ENCODE measurements around the gene CORO2A. TPM values are rescaled to one million over a fixed set of nuclear protein-coding genes. Genes with fewer than 3 reads are reported as not detected.
"Not testable (repeated sequence)": the region's sequence is repeated elsewhere in the genome, so short reads cannot be mapped to it uniquely, and the experiment has no call there.

Gene CORO2A
- total and polyA plus RNA-seq, 10 donors: 1.3 to 11.0 (median 6.1) TPM

GRCh38 chr9:98091735-98092612, 100.5 kb downstream of the CORO2A start:
- no peak for DNase-seq
- Histone ChIP-seq H3K4me3 (no peak overlapping the region), H3K36me3 (peaks cover 0 to 90% (median 23%) of the 10 kb centered on the region in 6 donors), H3K9me3 (no peaks in the 10 kb centered on the region), H3K27ac (peak overlapping the region in 3 of 8 donors; percentile 8 to 36 (median 30)), H3K27me3 (replicated peaks in 1 of 7) (no peaks in the 10 kb centered on the region), H3K4me1 (peaks cover 0 to 34% (median 4%) of the 10 kb centered on the region in 6 donors)
- intact Hi-C loops (cut with DNase I; ENCODE audit: low total_unique reads): no loop called here
- WGBS, 5 donors: 72 to 87% (median 79%) methylated on average over 17 of the region's 17 CpGs
- TF ChIP-seq POLR2AphosphoS5 (IDR thresholded peaks at IDR 0.05): peak in 1 of 3 donors; percentile 8
- no peak for TF ChIP-seq POLR2A (IDR thresholded peaks at IDR 0.05)
- TF ChIP-seq CTCF (IDR thresholded peaks at IDR 0.05 in 8 of 11, conservative IDR thresholded peaks at IDR 0.05 in 3 of 11): no peak

GRCh38 chr9:98090674-98091073, 101.8 kb downstream of the CORO2A start:
- H3K27ac ChIP-seq; H3K4me3 ChIP-seq; H3K27me3 ChIP-seq (replicated peaks in 1 of 7); DNase-seq; intact Hi-C loops (cut with DNase I; ENCODE audit: low total_unique reads); H3K9me3 ChIP-seq: not testable (repeated sequence)
- peaks cover 0 to 90% (median 26%) of the 10 kb centered on the region in 6 donors for H3K36me3 ChIP-seq
- H3K4me1 ChIP-seq: peaks cover 0 to 42% (median 8%) of the 10 kb centered on the region in 6 donors
- 83 to 98% (median 93%) methylated on average over 3 of the region's 3 CpGs for WGBS, 5 donors

GRCh38 chr9:98087420-98088354, 104.8 kb downstream of the CORO2A start:
- H3K4me3 ChIP-seq: peak overlapping the region in 6 of 8 donors; percentile 1 to 56 (median 30)
- 35 to 56% (median 51%) methylated on average over 25 to 92 of the region's 92 CpGs for WGBS, 5 donors
- DNase-seq: peak; percentile 86
- peak overlapping the region in 6 of 8 donors; percentile 9 to 54 (median 46) for H3K27ac ChIP-seq
- intact Hi-C loops (cut with DNase I; ENCODE audit: low total_unique reads): no loop called here
- H3K9me3 ChIP-seq: no peaks in the 10 kb centered on the region
- H3K4me1 ChIP-seq: peaks cover 0 to 55% (median 11%) of the 10 kb centered on the region in 6 donors
- H3K36me3 ChIP-seq: peaks cover 0 to 90% (median 29%) of the 10 kb centered on the region in 6 donors
- H3K27me3 ChIP-seq (replicated peaks in 1 of 7): no peaks in the 10 kb centered on the region
- TF ChIP-seq POLR2AphosphoS5 (IDR thresholded peaks at IDR 0.05) (peak; percentile 32 to 76 (median 61)), POLR2A (IDR thresholded peaks at IDR 0.05) (no peak), CTCF (IDR thresholded peaks at IDR 0.05 in 8 of 11, conservative IDR thresholded peaks at IDR 0.05 in 3 of 11) (peak in 2 of 11 experiments; percentile 7 to 26)

- no peak for TF ChIP-seq POLR2A (IDR thresholded peaks at IDR 0.05)
- TF ChIP-seq CTCF (IDR thresholded peaks at IDR 0.05 in 8 of 11, conservative IDR thresholded peaks at IDR 0.05 in 3 of 11): no peak
- TF ChIP-seq POLR2AphosphoS5 (IDR thresholded peaks at IDR 0.05): no peak
- Histone ChIP-seq H3K27me3 (replicated peaks in 1 of 7) (no peaks in the 10 kb centered on the region), H3K4me1 (peaks cover 0 to 58% (median 15%) of the 10 kb centered on the region in 6 donors), H3K36me3 (peaks cover 0 to 91% (median 40%) of the 10 kb centered on the region in 6 donors), H3K4me3 (no peak overlapping the region), H3K9me3 (no peaks in the 10 kb centered on the region), H3K27ac (peak overlapping the region in 2 of 8 donors; percentile 5 to 29)
- intact Hi-C loops (cut with DNase I; ENCODE audit: low total_unique reads): no loop called here
- WGBS, 5 donors: 94 to 97% (median 96%) methylated on average over 4 of the region's 4 CpGs
- DNase-seq: no peak
These were observed 106.0 kb downstream of the CORO2A start for GRCh38 chr9:98086461-98086860.

Measured in spleen (tissue), 11 donors.